Measurements from ENCODE around the gene STK11IP.

DNA sequence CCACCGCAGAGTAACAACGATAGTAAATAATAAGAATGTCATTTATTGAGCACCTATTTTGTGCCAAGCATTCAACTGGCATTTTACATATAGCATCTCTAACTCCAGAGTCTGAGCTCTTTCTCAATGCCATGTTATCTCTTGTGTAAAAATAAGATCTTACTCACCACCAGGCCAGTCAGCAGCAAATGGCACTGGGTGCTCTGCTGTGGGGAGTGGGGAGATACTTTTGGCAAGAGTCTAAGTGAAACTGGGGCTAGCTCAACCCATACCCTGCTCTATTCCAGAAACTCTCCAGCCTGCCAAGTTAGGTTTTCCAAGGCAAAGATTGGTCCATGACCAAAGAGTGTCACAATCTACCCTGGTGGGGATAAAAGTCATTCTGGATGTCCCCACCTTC, 24.8 kb downstream of the STK11IP start:
- TF ChIP-seq POLR2AphosphoS5 (IDR thresholded peaks at IDR 0.05) (no peak), EZH2 (IDR thresholded peaks at IDR 0.05; ENCODE audit: borderline replicate concordance, insufficient read depth, low read length, poor library complexity, severe bottlenecking) (no peak), RAD21 (conservative IDR thresholded peaks at IDR 0.05) (no peak), EP300 (conservative IDR thresholded peaks at IDR 0.05; ENCODE audit: poor library complexity, severe bottlenecking) (no peak)
- TF ChIP-seq, protein P1, sequence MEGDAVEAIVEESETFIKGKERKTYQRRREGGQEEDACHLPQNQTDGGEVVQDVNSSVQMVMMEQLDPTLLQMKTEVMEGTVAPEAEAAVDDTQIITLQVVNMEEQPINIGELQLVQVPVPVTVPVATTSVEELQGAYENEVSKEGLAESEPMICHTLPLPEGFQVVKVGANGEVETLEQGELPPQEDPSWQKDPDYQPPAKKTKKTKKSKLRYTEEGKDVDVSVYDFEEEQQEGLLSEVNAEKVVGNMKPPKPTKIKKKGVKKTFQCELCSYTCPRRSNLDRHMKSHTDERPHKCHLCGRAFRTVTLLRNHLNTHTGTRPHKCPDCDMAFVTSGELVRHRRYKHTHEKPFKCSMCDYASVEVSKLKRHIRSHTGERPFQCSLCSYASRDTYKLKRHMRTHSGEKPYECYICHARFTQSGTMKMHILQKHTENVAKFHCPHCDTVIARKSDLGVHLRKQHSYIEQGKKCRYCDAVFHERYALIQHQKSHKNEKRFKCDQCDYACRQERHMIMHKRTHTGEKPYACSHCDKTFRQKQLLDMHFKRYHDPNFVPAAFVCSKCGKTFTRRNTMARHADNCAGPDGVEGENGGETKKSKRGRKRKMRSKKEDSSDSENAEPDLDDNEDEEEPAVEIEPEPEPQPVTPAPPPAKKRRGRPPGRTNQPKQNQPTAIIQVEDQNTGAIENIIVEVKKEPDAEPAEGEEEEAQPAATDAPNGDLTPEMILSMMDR (IDR thresholded peaks at IDR 0.05; ENCODE audit: poor library complexity, severe bottlenecking): no peak
- TF ChIP-seq, protein P2, sequence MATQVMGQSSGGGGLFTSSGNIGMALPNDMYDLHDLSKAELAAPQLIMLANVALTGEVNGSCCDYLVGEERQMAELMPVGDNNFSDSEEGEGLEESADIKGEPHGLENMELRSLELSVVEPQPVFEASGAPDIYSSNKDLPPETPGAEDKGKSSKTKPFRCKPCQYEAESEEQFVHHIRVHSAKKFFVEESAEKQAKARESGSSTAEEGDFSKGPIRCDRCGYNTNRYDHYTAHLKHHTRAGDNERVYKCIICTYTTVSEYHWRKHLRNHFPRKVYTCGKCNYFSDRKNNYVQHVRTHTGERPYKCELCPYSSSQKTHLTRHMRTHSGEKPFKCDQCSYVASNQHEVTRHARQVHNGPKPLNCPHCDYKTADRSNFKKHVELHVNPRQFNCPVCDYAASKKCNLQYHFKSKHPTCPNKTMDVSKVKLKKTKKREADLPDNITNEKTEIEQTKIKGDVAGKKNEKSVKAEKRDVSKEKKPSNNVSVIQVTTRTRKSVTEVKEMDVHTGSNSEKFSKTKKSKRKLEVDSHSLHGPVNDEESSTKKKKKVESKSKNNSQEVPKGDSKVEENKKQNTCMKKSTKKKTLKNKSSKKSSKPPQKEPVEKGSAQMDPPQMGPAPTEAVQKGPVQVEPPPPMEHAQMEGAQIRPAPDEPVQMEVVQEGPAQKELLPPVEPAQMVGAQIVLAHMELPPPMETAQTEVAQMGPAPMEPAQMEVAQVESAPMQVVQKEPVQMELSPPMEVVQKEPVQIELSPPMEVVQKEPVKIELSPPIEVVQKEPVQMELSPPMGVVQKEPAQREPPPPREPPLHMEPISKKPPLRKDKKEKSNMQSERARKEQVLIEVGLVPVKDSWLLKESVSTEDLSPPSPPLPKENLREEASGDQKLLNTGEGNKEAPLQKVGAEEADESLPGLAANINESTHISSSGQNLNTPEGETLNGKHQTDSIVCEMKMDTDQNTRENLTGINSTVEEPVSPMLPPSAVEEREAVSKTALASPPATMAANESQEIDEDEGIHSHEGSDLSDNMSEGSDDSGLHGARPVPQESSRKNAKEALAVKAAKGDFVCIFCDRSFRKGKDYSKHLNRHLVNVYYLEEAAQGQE (IDR thresholded peaks at IDR 0.05; ENCODE audit: borderline replicate concordance): no peak
